BLaER1 (cell line): ENCODE data around the gene SERBP1.
A peak's percentile ranks its signal among the peaks of the same experiment; 100 is the strongest.
"Not testable (repeated sequence)": the region's sequence is repeated elsewhere in the genome, so short reads cannot be mapped to it uniquely, and the experiment has no call there.

Experiments
- H3K27ac ChIP-seq: shearing (Covaris generic); formaldehyde crosslinking; 2 replicates; pipeline ENCODE4 v1.8.1; 2022
- H3K27me3 ChIP-seq: shearing (Covaris generic); formaldehyde crosslinking; 2 replicates; pipeline ENCODE4 v1.8.1; 2022
- H3K36me3 ChIP-seq: shearing (Covaris generic); formaldehyde crosslinking; 2 replicates; pipeline ENCODE4 v1.8.1; 2022
- H3K4me1 ChIP-seq: shearing (Covaris generic); formaldehyde crosslinking; 2 replicates; pipeline ENCODE4 v1.8.1; 2022
- H3K4me2 ChIP-seq: shearing (Covaris generic); formaldehyde crosslinking; 2 replicates; pipeline ENCODE4 v1.8.1; 2022
- H3K4me3 ChIP-seq: shearing (Covaris generic); formaldehyde crosslinking; 2 replicates; pipeline ENCODE4 v1.8.1; 2022
- H3K9ac ChIP-seq: shearing (Covaris generic); formaldehyde crosslinking; 2 replicates; pipeline ENCODE4 v1.8.1; 2022
- H3K9me3 ChIP-seq: shearing (Covaris generic); formaldehyde crosslinking; 2 replicates; pipeline ENCODE4 v1.8.1; 2022
- H4K20me1 ChIP-seq: shearing (Covaris generic); formaldehyde crosslinking; 2 replicates; pipeline ENCODE4 v1.8.1; 2022
- Cebpa-rat ChIP-seq: shearing (Covaris generic); IDR thresholded peaks from 2 replicates; pipeline ENCODE4 v1.8.1; 2022

Gene SERBP1

DNA sequence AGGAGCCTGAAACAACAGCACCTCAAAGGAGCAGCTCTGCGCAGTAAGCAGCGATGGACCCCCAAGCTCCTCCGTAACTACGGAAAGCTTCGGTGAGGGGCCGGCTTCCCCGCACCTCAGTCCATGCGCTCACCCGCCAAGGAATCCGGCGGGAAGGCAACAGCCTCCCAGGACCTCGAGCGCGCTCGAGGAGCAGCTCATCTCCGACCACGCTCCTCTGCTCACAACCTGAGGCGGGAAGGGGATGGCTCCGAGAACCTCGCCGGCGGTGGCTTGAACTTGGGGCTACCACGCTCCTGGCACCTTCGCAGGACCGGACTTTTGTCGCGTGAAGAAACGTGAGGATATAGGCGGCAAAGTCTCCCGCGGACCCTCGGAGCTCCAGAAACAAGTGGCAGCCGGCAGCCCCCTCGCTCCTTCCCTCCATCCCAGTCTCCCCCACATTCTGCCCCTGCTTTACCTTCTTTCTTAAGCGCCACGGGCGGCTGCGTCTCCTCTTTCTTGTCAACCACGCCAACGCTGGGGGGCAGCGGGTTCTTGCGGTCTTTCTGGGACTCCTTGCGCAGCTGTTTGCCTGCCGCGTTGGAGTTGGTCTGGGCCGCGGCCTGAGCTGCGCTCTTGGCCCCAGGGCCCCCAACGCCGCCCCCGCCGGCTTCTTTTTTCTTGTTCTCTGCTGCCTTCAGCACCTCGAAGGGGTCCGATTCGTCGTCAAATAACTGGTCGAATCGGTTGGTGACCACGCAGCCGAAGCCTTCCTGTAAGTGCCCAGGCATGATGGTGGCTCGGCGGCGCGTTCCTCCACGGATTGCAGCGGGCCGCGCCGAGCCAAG is 459 bp downstream of the SERBP1 start:
- peaks cover 53% of the 10 kb centered on the region for H4K20me1 ChIP-seq
- peaks cover 61% of the 10 kb centered on the region for H3K4me1 ChIP-seq
- H3K27me3 ChIP-seq: no peaks in the 10 kb centered on the region
- H3K36me3 ChIP-seq: peaks cover 42% of the 10 kb centered on the region
- peak overlapping the region; percentile 98 for H3K27ac ChIP-seq
- H3K4me3 ChIP-seq: peak overlapping the region; percentile 94
- H3K9me3 ChIP-seq: no peaks in the 10 kb centered on the region
- peak overlapping the region; percentile 91 for H3K4me2 ChIP-seq
- H3K9ac ChIP-seq: peak overlapping the region; percentile 99
- no peak for TF ChIP-seq Cebpa-rat

DNA sequence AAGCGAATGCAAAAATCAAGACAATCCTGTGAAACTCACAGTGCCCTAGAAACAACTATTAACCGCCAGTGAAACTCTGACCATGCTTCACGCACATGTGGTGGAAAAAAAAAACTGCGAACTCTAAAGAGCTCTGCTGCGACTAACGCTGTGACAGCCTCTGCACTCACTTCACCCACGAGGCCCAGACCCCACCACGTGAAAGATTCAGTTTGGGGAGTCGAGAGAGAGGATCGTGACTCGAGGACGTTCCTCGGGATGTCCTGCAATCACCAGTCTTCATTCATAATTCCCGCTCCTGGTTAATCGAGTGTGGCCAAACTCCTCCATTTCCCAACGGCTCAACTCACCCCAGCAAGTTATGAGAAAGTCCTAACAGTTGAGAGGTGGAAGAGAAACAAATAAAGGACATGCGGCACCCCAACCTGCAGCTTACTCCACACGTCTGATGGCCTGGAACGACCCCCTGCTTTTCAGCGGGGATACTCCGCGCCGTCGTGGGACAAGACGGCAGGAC is 1.1 kb downstream of the SERBP1 start:
- H3K4me2 ChIP-seq: peak overlapping the region; percentile 91
- peak overlapping the region; percentile 98 for H3K27ac ChIP-seq
- no peaks in the 10 kb centered on the region for H3K9me3 ChIP-seq
- H3K27me3 ChIP-seq: no peaks in the 10 kb centered on the region
- H3K4me3 ChIP-seq: peak overlapping the region; percentile 94
- H4K20me1 ChIP-seq: peaks cover 59% of the 10 kb centered on the region
- peak overlapping the region; percentile 99 for H3K9ac ChIP-seq
- H3K36me3 ChIP-seq: peaks cover 49% of the 10 kb centered on the region
- H3K4me1 ChIP-seq: peaks cover 54% of the 10 kb centered on the region
- TF ChIP-seq Cebpa-rat: no peak

DNA sequence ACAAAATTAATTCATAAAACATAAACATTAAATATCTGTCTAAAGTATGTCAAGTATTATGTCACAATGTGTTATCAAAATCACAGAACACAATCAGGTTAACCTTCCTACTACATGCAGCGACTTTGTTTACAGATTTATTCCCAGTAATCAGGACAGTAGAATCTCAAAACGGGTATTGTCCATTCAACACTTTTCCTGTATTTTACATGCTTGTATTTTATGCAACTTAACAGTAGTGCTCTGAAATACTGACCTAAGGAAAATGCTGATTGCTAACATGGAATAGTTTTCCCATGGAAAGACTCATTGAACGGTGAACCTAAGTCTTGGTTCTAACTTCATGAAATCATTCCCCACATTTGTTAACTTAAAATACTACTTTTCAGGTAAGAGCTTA is 2.3 kb downstream of the SERBP1 start:
- peak overlapping the region; percentile 91 for H3K4me2 ChIP-seq
- no peaks in the 10 kb centered on the region for H3K27me3 ChIP-seq
- H3K4me3 ChIP-seq: peak overlapping the region; percentile 94
- H3K4me1 ChIP-seq: peaks cover 43% of the 10 kb centered on the region
- peak overlapping the region; percentile 99 for H3K9ac ChIP-seq
- peak overlapping the region; percentile 98; the same call in 1 of the 2 replicates for H3K27ac ChIP-seq
- no peaks in the 10 kb centered on the region for H3K9me3 ChIP-seq
- peaks cover 60% of the 10 kb centered on the region for H3K36me3 ChIP-seq
- no peak for TF ChIP-seq Cebpa-rat
- peaks cover 71% of the 10 kb centered on the region for H4K20me1 ChIP-seq

DNA sequence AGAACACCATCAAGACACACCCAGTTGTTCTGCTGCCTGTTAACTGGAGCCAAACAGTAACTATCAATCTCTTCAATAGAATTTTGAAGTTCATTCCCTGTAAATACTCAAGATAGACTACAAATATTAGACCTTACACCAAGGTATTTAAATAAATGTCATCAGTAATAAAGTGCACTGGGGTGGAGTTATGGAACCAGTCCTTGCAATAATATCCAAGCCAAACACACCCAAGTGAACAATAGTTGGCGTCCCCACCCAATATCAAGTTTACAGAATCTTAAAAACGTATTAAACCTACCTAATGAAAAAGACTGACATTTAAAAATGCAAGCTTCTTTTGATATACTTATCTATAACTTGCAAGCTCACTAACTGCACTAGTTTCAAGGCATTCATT is 2.7 kb downstream of the SERBP1 start:
- no peak for TF ChIP-seq Cebpa-rat
- Histone ChIP-seq H3K27ac (no peak overlapping the region), H3K27me3 (no peaks in the 10 kb centered on the region), H3K4me2 (peak overlapping the region; percentile 91), H3K4me1 (peaks cover 38% of the 10 kb centered on the region), H4K20me1 (peaks cover 75% of the 10 kb centered on the region), H3K9ac (peak overlapping the region; percentile 99), H3K9me3 (no peaks in the 10 kb centered on the region), H3K36me3 (peaks cover 65% of the 10 kb centered on the region), H3K4me3 (peak overlapping the region; percentile 94)

DNA sequence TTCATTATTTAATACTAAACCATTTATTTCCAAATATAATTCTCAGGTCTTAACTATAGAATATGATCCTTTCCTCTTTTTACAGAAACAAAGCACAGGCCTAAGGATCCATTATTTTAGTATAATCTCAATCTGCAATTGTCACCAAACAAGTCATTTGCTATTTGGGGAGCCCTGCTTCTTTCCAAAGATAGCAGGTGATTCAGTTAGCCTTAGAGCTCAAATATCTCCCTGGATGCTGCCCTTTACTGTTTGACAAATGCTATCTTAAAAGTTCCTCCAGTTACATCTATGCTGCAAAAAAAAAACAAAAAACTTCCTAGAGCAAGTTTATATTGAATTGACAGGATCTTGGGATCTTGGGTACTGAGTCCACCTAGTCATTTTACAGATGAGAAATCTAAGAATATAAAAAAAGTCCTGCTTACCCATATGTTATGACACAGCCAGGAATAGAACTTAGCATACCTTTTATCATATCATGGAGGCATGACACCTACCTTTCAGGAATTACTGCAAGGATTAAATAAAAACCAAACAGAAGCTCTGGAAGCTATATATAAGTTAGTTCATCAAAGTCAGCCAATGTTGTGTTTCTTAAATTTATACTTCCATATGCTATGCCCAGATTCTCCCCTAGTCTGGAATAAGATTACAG is 9.2 kb downstream of the SERBP1 start:
- no peak for TF ChIP-seq Cebpa-rat
- Histone ChIP-seq H3K27ac (no peak overlapping the region), H3K4me2 (no peak overlapping the region), H3K9me3 (no peaks in the 10 kb centered on the region), H3K4me1 (peaks cover 7% of the 10 kb centered on the region), H3K36me3 (peaks cover 100% of the 10 kb centered on the region), H4K20me1 (peaks cover 100% of the 10 kb centered on the region), H3K27me3 (no peaks in the 10 kb centered on the region), H3K9ac (no peak overlapping the region), H3K4me3 (no peak overlapping the region)

DNA sequence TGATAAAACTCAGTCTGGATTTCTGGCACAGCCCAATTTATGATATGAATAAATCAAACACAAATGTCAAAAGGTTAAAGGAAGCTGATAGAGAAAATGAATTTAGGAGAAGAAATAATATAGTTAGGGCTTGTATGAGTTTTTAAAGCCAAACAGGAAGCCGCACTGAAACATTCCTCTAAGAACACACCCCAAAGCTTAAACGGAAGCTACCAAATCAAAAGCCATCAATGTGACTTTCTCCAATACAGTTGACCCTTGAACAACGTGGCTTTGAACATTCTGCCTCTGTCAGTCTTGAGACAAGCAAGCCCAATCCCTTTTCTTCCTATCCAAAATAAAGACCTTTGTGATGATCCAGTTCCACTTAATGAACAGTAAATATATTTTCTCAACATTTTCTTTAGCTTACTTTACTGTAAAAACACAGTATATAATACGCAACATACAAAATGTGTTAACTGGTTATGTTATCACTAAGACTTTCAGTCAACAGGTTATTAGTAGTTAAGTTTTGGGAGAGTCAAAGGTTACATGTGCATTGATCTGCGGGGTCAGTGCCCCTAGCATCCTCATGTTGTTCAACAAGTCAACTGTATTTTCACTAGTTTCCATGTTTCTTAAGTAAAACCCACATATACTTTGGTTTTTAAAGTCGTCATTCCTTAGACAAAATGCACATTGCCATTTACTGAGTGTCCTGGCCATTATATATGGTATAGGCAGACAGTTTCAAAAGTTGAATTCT is 11.2 kb downstream of the SERBP1 start:
- H4K20me1 ChIP-seq: peaks cover 100% of the 10 kb centered on the region

DNA sequence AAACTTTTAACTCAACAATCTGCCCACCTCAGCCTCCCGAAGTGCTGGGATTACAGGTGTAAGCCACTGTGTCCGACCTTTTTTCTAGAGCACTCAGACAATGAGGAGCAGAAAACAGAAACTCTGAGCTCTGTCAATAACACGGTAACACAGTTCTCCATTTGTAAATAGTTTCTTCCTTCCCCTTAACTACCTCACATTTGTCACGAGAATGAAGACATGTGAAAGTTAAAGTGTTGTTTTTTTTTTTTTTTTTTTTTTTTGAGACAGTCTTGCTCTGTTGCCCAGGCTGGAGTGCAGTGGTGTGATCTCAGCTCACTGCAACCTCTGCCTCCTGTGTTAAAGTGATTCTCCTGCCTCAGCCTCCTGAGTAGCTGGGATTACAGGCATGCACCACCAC is 12.5 kb downstream of the SERBP1 start:
- H3K4me2 ChIP-seq, H3K27ac ChIP-seq, H3K4me3 ChIP-seq, H3K9ac ChIP-seq, H3K27me3 ChIP-seq, H3K9me3 ChIP-seq, H3K4me1 ChIP-seq: not testable (repeated sequence)
- Histone ChIP-seq H3K36me3 (peaks cover 100% of the 10 kb centered on the region), H4K20me1 (peaks cover 100% of the 10 kb centered on the region)

More for the DNA sequence above, 11.2 kb downstream of the SERBP1 start:
- Histone ChIP-seq H3K27me3 (no peaks in the 10 kb centered on the region), H3K4me1 (no peaks in the 10 kb centered on the region), H3K9me3 (no peaks in the 10 kb centered on the region), H3K27ac (no peak overlapping the region), H3K36me3 (peaks cover 100% of the 10 kb centered on the region), H3K4me3 (no peak overlapping the region), H3K9ac (no peak overlapping the region), H3K4me2 (no peak overlapping the region)
- TF ChIP-seq Cebpa-rat: no peak

DNA sequence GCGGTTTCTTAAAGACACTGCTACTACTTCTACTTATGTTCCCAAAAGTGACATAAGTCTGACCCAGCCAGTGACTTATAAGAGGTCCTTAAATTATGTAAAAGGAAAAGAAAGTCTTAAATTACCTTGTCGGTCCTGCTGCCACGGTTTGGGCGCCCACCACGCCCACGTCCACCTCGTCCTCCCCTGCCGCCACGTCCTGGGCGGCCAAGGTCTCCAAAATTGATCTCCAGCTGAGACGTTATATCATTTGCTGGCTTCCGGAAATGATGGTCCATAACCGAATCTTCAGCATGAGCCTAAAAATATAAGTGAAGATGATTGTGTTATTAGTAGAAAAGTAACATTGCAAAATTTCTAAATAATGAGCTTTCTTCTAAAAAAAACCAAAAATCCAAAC is 15.2 kb downstream of the SERBP1 start:
- Histone ChIP-seq H3K4me2 (no peak overlapping the region), H3K4me1 (no peaks in the 10 kb centered on the region), H4K20me1 (peaks cover 97% of the 10 kb centered on the region), H3K27ac (no peak overlapping the region), H3K36me3 (peaks cover 96% of the 10 kb centered on the region), H3K4me3 (no peak overlapping the region), H3K9ac (no peak overlapping the region), H3K9me3 (no peaks in the 10 kb centered on the region), H3K27me3 (no peaks in the 10 kb centered on the region)
- no peak for TF ChIP-seq Cebpa-rat

DNA sequence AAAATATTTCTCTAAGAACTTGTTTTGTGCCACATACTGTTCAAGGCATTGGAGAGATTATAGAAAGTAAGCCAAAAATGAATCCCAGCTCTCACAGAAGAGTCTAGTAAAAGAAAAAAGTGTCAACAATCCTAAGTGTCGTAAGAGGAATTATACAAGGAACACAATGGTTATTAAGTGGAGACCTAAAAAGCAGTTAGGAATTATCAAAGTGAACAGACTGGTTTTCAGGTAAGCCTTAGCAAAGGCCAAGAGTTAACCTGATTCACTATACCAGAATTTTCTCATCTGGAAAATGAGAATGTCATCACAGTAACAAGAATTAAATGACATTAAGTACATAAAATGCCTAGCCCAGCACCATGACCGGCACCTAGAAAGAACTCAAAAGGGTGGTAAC is 15.6 kb downstream of the SERBP1 start:
- Histone ChIP-seq H3K27me3 (no peaks in the 10 kb centered on the region), H3K4me1 (no peaks in the 10 kb centered on the region), H3K4me3 (no peak overlapping the region), H3K36me3 (peaks cover 96% of the 10 kb centered on the region), H3K9ac (no peak overlapping the region), H4K20me1 (peaks cover 97% of the 10 kb centered on the region), H3K27ac (no peak overlapping the region), H3K9me3 (no peaks in the 10 kb centered on the region), H3K4me2 (no peak overlapping the region)
- no peak for TF ChIP-seq Cebpa-rat

DNA sequence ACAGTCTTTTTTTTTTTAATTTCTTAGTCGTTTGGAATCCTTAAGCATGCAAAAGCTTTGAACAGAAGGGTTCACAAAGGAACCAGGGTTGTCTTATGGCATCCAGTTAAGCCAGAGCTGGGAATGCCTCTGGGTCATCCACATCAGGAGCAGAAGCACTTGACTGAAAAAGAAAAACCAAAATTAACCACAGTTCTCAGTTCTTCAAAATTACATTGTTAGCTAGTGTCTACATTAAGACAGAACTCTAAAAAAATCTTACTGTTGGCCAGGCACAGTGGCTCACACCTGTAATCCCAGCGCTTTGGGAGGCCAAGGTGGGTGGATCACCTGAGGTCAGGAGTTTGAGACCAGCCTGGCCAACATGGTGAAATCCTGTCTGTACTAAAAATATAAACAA is 17.1 kb downstream of the SERBP1 start:
- H3K36me3 ChIP-seq: peaks cover 88% of the 10 kb centered on the region

More for the DNA sequence above, 17.1 kb downstream of the SERBP1 start:
- H3K4me2 ChIP-seq, H3K9ac ChIP-seq, H3K4me1 ChIP-seq, H3K27me3 ChIP-seq, H3K4me3 ChIP-seq, H3K9me3 ChIP-seq, H3K27ac ChIP-seq: not testable (repeated sequence)
- H4K20me1 ChIP-seq: peaks cover 97% of the 10 kb centered on the region
